ENCODE measurements around the gene GNAT3.

Gene GNAT3

DNA sequence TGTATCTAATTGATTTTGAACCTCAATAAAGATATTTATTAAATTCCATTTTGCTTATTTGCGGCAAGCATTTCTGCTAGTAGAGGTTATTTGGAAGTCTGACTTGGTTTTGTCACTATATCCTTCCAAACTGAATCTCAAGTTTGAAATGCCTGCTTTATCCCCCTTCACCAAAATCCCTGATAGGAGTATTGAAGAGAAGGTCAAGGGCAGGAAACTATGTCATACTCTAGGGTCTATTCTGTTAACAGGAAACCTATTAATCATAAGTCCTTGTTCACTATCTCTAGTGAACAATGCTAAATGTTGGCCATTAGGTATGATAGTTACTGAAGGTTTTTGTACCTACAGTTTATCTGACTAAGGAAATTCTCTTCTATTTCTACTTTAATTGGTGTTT lies 11.5 kb downstream of the GNAT3 start:
- DNase-seq (ENCODE audit: low read depth in 2 of 2), result no peak

DNA sequence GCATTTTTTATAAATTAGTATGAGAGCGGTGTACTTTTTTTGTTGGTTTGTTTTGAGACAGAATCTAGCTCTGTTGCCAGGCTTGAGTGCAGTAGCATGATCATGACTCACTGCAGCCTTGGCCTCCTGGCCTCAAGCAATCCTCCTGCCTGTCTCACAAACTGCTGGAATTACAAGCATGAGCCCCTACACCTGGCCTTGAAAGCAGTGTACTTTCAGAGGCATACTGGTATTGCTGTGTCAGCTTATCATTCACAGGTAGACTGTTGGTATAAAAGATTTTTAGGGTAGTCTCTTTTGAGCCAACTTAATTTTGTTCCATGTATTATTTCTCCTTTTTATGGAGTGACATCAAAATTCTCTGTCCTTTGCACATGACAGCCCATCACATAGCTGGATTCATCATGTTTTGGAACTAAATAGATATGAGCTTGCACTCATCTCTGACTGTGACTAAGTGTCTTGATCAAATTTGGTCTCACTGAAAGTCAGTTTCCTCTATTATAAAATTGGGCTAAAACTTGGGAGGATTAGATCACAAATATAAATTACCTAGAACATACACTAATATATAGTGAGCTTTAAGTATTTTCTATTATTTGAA lies 12.4 kb downstream of the GNAT3 start:
- no peak for DNase-seq (ENCODE audit: low read depth in 2 of 2)

GRCh38 chr7:80498481-80499349 lies 13.1 kb downstream of the GNAT3 start:
- DNase-seq (ENCODE audit: low read depth in 2 of 2), result no peak

- DNase-seq (ENCODE audit: low read depth in 2 of 2), result no peak
Measured at GRCh38 chr7:80496586-80496985, 15.3 kb downstream of the GNAT3 start.

DNA sequence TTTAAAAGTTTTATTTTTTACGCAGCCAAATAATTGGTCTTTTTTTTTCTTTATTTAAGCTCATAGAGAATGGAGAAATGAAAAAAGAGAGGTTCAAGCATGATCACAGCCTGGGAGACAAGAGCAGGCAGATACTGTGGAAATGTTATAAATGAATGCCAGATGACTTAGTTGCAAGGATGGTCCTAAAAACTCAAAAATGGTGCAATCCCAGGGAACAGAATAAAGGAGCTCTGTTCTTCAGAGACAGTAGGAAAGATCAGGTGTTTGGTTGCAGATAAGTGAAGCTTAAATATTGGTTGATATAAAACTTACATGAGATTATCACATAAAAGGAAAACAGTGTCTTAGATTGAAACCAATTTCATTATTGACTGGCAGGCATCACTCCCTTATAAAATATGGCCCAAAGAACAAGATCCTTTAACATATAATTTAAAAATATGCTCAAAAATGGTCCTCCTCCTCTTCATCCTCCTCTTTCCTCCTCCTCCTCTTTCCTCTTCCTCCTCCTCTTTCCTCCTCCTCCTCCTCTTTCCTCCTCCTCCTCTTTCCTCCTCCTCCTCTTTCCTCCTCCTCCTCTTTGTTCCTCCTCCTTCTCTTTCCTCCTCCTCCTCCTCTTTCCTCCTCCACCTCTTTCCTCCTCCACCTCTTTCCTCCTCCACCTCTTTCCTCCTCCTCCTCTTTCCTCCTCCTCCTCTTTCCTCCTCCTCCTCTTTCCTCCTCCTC lies 18.6 kb downstream of the GNAT3 start:
- no peak for DNase-seq (ENCODE audit: low read depth in 2 of 2)

GRCh38 chr7:80491462-80491861 lies 20.4 kb downstream of the GNAT3 start:
- DNase-seq (ENCODE audit: low read depth in 2 of 2), result no peak

GRCh38 chr7:80488851-80489370 lies 23.0 kb downstream of the GNAT3 start:
- DNase-seq (ENCODE audit: low read depth in 2 of 2), result no peak

GRCh38 chr7:80488406-80488805 lies 23.5 kb downstream of the GNAT3 start:
- no peak for DNase-seq (ENCODE audit: low read depth in 2 of 2)

GRCh38 chr7:80485721-80486120 lies 26.1 kb downstream of the GNAT3 start:
- no peak for DNase-seq (ENCODE audit: low read depth in 2 of 2)

DNA sequence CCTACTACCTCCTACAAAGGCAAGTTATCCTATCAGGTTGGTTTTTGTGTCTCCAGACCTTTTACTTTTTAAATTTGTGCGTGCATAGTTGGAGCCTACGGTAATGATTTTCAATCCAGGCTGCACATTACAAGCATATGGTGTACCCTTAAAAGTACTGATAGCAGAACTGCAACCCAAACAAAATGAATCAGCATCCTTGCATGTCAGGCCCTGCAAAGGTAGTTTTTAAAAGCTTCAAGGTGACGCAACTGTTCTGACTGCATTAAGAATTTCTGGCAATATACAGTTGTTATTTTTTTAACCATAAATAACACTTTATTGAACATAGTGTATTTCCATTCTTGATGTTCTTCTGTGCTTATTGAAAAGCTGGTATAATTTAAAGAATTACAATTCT lies 28.9 kb downstream of the GNAT3 start:
- DNase-seq (ENCODE audit: low read depth in 2 of 2), result no peak

- no peak for DNase-seq (ENCODE audit: low read depth in 2 of 2)
Measured at GRCh38 chr7:80481196-80481884, 30.5 kb downstream of the GNAT3 start.

DNA sequence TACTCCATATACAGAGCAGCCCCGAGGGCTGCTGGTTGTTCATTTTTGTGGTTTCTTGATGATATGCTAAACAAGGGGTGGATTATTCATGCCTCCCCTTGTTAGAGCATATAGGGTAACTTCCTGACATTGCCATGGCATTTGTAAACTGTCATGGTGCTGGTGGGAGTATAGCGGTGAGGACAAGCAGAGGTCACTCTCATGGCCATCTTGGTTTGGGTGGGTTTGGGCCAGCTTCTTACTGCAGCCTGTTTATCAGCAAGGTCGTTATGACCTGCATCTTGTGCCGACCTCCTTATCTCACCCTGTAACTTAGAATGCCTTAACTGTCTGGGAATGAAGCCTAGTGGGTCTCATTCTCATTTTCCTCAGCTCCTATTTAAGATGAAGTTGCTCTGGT lies 31.3 kb downstream of the GNAT3 start:
- DNase-seq (ENCODE audit: low read depth in 2 of 2), result no peak

GRCh38 chr7:80478683-80479082 lies 33.2 kb downstream of the GNAT3 start:
- DNase-seq (ENCODE audit: low read depth in 2 of 2), result no peak

- DNase-seq (ENCODE audit: low read depth in 2 of 2), result no peak
Measured at GRCh38 chr7:80476035-80476434, 35.8 kb downstream of the GNAT3 start.

- no peak for DNase-seq (ENCODE audit: low read depth in 2 of 2)
Measured at GRCh38 chr7:80475383-80475782, 36.5 kb downstream of the GNAT3 start.

DNA sequence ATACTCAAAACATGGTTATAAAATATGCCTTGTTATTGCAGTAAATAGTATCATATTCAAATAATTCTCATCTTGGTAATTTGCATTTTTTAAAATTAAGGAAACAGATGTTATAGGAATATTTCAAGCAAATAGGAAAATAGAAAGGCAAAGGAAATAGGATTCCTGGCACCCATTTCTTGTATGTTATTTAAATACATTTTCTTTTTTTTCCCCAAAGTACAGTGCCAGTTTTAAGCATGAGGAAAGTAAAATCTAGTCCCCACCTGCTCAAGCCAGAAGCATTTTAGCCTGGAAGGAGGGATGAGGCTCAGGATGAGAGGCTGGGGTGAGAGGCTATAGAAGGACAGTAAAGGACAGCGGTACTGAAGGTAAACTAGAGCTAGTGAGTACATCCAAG lies 38.1 kb downstream of the GNAT3 start:
- no peak for DNase-seq (ENCODE audit: low read depth in 2 of 2)

DNA sequence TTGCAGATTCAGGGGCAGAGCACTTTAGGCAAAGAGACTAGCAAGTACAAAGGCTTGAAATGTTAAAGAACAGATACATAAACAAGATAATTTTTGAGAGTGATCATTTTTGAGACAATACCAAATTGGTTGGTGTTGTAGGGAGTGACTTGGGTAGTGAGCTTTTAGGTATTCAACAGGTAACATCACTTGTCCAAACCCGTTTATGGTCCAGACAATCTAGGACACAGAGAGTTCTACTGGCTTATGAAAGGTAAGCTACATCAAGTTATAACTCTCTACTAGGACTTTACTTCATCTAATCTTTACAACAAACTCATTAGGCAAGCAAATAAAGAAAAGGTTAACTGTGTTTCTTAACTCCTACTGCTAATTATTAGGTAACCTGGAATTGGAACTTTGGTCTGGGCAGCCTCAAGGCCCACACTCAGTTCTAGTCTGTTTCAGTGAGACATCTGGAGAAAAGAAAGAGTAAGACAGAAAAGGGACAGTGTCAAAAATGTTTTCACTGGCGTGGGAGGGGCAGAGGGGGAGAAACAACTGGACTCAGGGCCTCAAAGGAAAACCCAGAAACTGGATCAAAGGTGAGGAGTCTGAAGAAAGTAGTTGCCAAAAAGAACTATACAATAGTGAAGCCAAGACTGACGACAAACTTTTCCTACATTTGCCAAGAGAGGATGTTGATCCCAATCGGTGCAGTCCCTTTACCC lies 39.2 kb downstream of the GNAT3 start:
- DNase-seq (ENCODE audit: low read depth in 2 of 2), result no peak

DNA sequence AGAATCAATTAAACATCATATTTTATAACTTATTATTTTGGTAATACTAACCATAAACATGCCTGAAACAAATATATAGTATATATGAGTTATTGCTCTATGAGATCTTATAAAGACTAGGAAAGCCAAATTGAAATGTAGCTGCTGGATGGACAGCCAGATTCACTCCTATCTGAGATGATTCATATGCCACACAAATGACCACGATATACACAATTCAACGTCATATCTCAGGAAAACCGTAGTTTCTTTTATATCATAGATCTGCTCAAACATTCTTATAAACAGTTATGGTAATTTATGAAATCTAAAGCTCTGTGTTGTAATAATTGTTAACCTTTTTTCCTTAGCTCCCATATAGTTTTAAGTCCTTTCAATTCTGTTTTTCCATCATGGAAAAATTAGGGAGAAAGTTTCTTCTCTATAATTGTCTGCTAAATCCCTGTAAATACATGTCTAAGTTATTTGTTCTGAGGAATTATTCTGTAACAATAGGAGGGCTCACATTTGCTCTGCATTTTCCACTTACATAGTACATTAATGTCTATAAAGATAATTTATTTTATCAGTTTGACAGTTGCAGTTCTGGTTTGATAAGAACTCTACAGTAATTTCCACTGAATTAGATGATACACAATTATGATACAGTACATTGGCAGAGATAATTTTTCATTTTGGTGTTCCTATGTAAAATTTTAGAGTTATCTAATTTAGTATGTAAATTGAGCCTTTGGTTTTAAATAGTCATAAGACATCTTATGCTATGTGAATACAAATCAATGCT lies 42.7 kb downstream of the GNAT3 start:
- DNase-seq (ENCODE audit: low read depth in 2 of 2), result no peak

DNA sequence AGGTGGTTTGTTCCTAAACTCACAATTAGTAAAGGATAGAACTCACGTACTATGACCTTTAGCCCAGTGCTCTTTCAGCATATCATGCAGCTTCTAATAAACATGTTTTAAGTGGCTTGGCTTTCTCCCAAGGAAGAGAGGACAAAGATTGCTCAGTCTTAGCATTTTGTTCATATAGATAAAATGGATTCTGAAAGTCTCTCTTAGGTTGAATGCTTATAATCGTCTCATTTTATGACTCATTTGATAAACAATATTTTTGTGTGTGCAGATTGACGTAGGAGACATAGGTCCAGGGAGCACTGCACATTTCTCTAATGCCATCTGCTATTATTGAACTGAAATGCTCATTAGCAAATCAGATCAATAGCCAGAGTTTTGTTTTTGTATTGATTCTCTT lies 44.8 kb downstream of the GNAT3 start:
- no peak for DNase-seq (ENCODE audit: low read depth in 2 of 2)

GRCh38 chr7:80466636-80467035 lies 45.2 kb downstream of the GNAT3 start:
- no peak for DNase-seq (ENCODE audit: low read depth in 2 of 2)

- no peak for DNase-seq (ENCODE audit: low read depth in 2 of 2)
Measured at GRCh38 chr7:80464211-80464610, 47.7 kb downstream of the GNAT3 start.

Data from stimulated activated CD8-positive, alpha-beta memory T cell treated with anti-CD3 and anti-CD28 coated beads, Interleukin-2, amount 100 ng/mL, for 1 hour (primary cell).